Measurements from ENCODE around the gene LONP1.
"Not testable (repeated sequence)": the region's sequence is repeated elsewhere in the genome, so short reads cannot be mapped to it uniquely, and the experiment has no call there.

The LONP1 gene

GRCh38 chr19:5733172-5733571 lies 13.2 kb upstream of the LONP1 start:
- not testable (repeated sequence) for H2AK5ac ChIP-seq (ENCODE audit: low read depth, low read length); H3K4me2 ChIP-seq (ENCODE audit: insufficient read depth, low read length, poor library complexity, severe bottlenecking); DNase-seq (ENCODE audit: low spot score); H2BK15ac ChIP-seq (ENCODE audit: low read length); H3K79me1 ChIP-seq (ENCODE audit: low read depth, low read length); H2BK12ac ChIP-seq (ENCODE audit: low read length); H3K23ac ChIP-seq (ENCODE audit: low read depth, low read length, poor library complexity); H4K91ac ChIP-seq (ENCODE audit: low read depth, low read length, poor library complexity); H3K4ac ChIP-seq (ENCODE audit: low read length); H3K9me3 ChIP-seq (replicated peaks in 1 of 2; ENCODE audit: control insufficient read depth in 2 of 2, insufficient read depth in 1 of 2, low read depth in 1 of 2, low read length in 2 of 2); H3K4me1 ChIP-seq (ENCODE audit: control insufficient read depth in 2 of 2, insufficient read depth in 1 of 2, low read depth in 1 of 2, low read length in 2 of 2); H3K4me3 ChIP-seq (ENCODE audit: low read length in 2 of 2); H3K14ac ChIP-seq (ENCODE audit: low read length); H3K27me3 ChIP-seq (ENCODE audit: control insufficient read depth in 3 of 3, insufficient read depth in 3 of 3, low read depth in 1 of 3, low read length in 3 of 3); H4K8ac ChIP-seq (ENCODE audit: low read depth, low read length); H2AFZ ChIP-seq (ENCODE audit: low read length); H3K36me3 ChIP-seq (replicated peaks in 1 of 2; ENCODE audit: control insufficient read depth in 2 of 2, insufficient read depth in 2 of 2, low read length in 2 of 2); H3K27ac ChIP-seq (replicated peaks; ENCODE audit: low read length); H2BK5ac ChIP-seq (ENCODE audit: low read length); H3K18ac ChIP-seq (ENCODE audit: low read length); H3K9ac ChIP-seq (ENCODE audit: low read depth, low read length, poor library complexity); H2BK120ac ChIP-seq (ENCODE audit: low read depth, low read length)
- no CpG with 5 or more reads among the region's 2 CpGs for WGBS, 2 donors (ENCODE audit: extremely low coverage in 2 of 2, insufficient read length in 2 of 2, insufficient replicate concordance in 1 of 2)

GRCh38 chr19:5727453-5728050 lies 7.6 kb upstream of the LONP1 start:
- DNase-seq (ENCODE audit: low spot score): no peak
- no peak overlapping the region for H2BK15ac ChIP-seq (ENCODE audit: low read length)
- no peaks in the 10 kb centered on the region for H3K27me3 ChIP-seq (ENCODE audit: control insufficient read depth in 3 of 3, insufficient read depth in 3 of 3, low read depth in 1 of 3, low read length in 3 of 3)
- H3K4me2 ChIP-seq (ENCODE audit: insufficient read depth, low read length, poor library complexity, severe bottlenecking): no peak overlapping the region
- H4K91ac ChIP-seq (ENCODE audit: low read depth, low read length, poor library complexity): no peak overlapping the region
- H3K79me1 ChIP-seq (ENCODE audit: low read depth, low read length): no peaks in the 10 kb centered on the region
- no peaks in the 10 kb centered on the region for H3K36me3 ChIP-seq (replicated peaks in 1 of 2; ENCODE audit: control insufficient read depth in 2 of 2, insufficient read depth in 2 of 2, low read length in 2 of 2)
- no peak overlapping the region for H2AFZ ChIP-seq (ENCODE audit: low read length)
- no peak overlapping the region for H3K18ac ChIP-seq (ENCODE audit: low read length)
- H2BK120ac ChIP-seq (ENCODE audit: low read depth, low read length): no peak overlapping the region
- H3K14ac ChIP-seq (ENCODE audit: low read length): no peak overlapping the region
- H2BK5ac ChIP-seq (ENCODE audit: low read length): no peak overlapping the region
- no peak overlapping the region for H3K27ac ChIP-seq (replicated peaks; ENCODE audit: low read length)
- H3K23ac ChIP-seq (ENCODE audit: low read depth, low read length, poor library complexity): no peak overlapping the region
- H3K9me3 ChIP-seq (replicated peaks in 1 of 2; ENCODE audit: control insufficient read depth in 2 of 2, insufficient read depth in 1 of 2, low read depth in 1 of 2, low read length in 2 of 2): no peaks in the 10 kb centered on the region
- H3K4me1 ChIP-seq (ENCODE audit: control insufficient read depth in 2 of 2, insufficient read depth in 1 of 2, low read depth in 1 of 2, low read length in 2 of 2): no peaks in the 10 kb centered on the region
- H2BK12ac ChIP-seq (ENCODE audit: low read length): no peak overlapping the region
- H2AK5ac ChIP-seq (ENCODE audit: low read depth, low read length): no peak overlapping the region
- no peak overlapping the region for H3K9ac ChIP-seq (ENCODE audit: low read depth, low read length, poor library complexity)
- no peak overlapping the region for H3K4ac ChIP-seq (ENCODE audit: low read length)
- peak overlapping the region in 1 of 2 donors; percentile 3 for H3K4me3 ChIP-seq (ENCODE audit: low read length in 2 of 2)
- no peak overlapping the region for H4K8ac ChIP-seq (ENCODE audit: low read depth, low read length)
- whole genome bisulfite sequencing, 2 donors (ENCODE audit: extremely low coverage in 2 of 2, insufficient read length in 2 of 2, insufficient replicate concordance in 1 of 2): no CpG with 5 or more reads among the region's 4 CpGs

GRCh38 chr19:5719274-5719960 lies 529 bp downstream of the LONP1 start:
- Histone ChIP-seq H3K27me3 (ENCODE audit: control insufficient read depth in 3 of 3, insufficient read depth in 3 of 3, low read depth in 1 of 3, low read length in 3 of 3) (no peaks in the 10 kb centered on the region), H3K14ac (ENCODE audit: low read length) (no peak overlapping the region), H2BK120ac (ENCODE audit: low read depth, low read length) (no peak overlapping the region), H3K36me3 (replicated peaks in 1 of 2; ENCODE audit: control insufficient read depth in 2 of 2, insufficient read depth in 2 of 2, low read length in 2 of 2) (peaks cover 5 to 25% of the 10 kb centered on the region in 2 donors), H2AK5ac (ENCODE audit: low read depth, low read length) (peak overlapping the region; percentile 44), H3K4ac (ENCODE audit: low read length) (peak overlapping the region; percentile 42), H3K4me3 (ENCODE audit: low read length in 2 of 2) (peak overlapping the region; percentile 75 to 97), H2BK12ac (ENCODE audit: low read length) (no peak overlapping the region), H3K79me1 (ENCODE audit: low read depth, low read length) (peaks cover 9% of the 10 kb centered on the region), H3K4me2 (ENCODE audit: insufficient read depth, low read length, poor library complexity, severe bottlenecking) (peak overlapping the region; percentile 77), H4K8ac (ENCODE audit: low read depth, low read length) (no peak overlapping the region), H3K18ac (ENCODE audit: low read length) (peak overlapping the region; percentile 78), H3K23ac (ENCODE audit: low read depth, low read length, poor library complexity) (peak overlapping the region; percentile 99), H3K4me1 (ENCODE audit: control insufficient read depth in 2 of 2, insufficient read depth in 1 of 2, low read depth in 1 of 2, low read length in 2 of 2) (peaks cover 5 to 9% of the 10 kb centered on the region in 2 donors), H3K9me3 (replicated peaks in 1 of 2; ENCODE audit: control insufficient read depth in 2 of 2, insufficient read depth in 1 of 2, low read depth in 1 of 2, low read length in 2 of 2) (no peaks in the 10 kb centered on the region), H3K9ac (ENCODE audit: low read depth, low read length, poor library complexity) (peak overlapping the region; percentile 83), H2BK15ac (ENCODE audit: low read length) (no peak overlapping the region), H2AFZ (ENCODE audit: low read length) (peak overlapping the region; percentile 93), H4K91ac (ENCODE audit: low read depth, low read length, poor library complexity) (no peak overlapping the region), H2BK5ac (ENCODE audit: low read length) (peak overlapping the region; percentile 62), H3K27ac (replicated peaks; ENCODE audit: low read length) (peak overlapping the region; percentile 67)
- DNase-seq (ENCODE audit: low spot score): no peak
- WGBS, 2 donors (ENCODE audit: extremely low coverage in 2 of 2, insufficient read length in 2 of 2, insufficient replicate concordance in 1 of 2): no CpG with 5 or more reads among the region's 58 CpGs

- no peak overlapping the region for H2BK120ac ChIP-seq (ENCODE audit: low read depth, low read length)
- WGBS, 2 donors (ENCODE audit: extremely low coverage in 2 of 2, insufficient read length in 2 of 2, insufficient replicate concordance in 1 of 2): no CpG with 5 or more reads among the region's 11 CpGs
These were observed 1.2 kb downstream of the LONP1 start for GRCh38 chr19:5718579-5719273.

More at GRCh38 chr19:5718579-5719273, 1.2 kb downstream of the LONP1 start:
- H3K27ac ChIP-seq (replicated peaks; ENCODE audit: low read length): no peak overlapping the region
- H2BK15ac ChIP-seq (ENCODE audit: low read length): no peak overlapping the region
- peaks cover 9% of the 10 kb centered on the region for H3K79me1 ChIP-seq (ENCODE audit: low read depth, low read length)
- no peak overlapping the region for H3K18ac ChIP-seq (ENCODE audit: low read length)
- no peaks in the 10 kb centered on the region for H3K27me3 ChIP-seq (ENCODE audit: control insufficient read depth in 3 of 3, insufficient read depth in 3 of 3, low read depth in 1 of 3, low read length in 3 of 3)
- H3K36me3 ChIP-seq (replicated peaks in 1 of 2; ENCODE audit: control insufficient read depth in 2 of 2, insufficient read depth in 2 of 2, low read length in 2 of 2): peaks cover 10 to 31% of the 10 kb centered on the region in 2 donors
- H3K23ac ChIP-seq (ENCODE audit: low read depth, low read length, poor library complexity): no peak overlapping the region
- no peak overlapping the region for H4K8ac ChIP-seq (ENCODE audit: low read depth, low read length)
- no peak for DNase-seq (ENCODE audit: low spot score)
- H2BK5ac ChIP-seq (ENCODE audit: low read length): no peak overlapping the region
- H3K9me3 ChIP-seq (replicated peaks in 1 of 2; ENCODE audit: control insufficient read depth in 2 of 2, insufficient read depth in 1 of 2, low read depth in 1 of 2, low read length in 2 of 2): no peaks in the 10 kb centered on the region
- H3K14ac ChIP-seq (ENCODE audit: low read length): no peak overlapping the region
- H4K91ac ChIP-seq (ENCODE audit: low read depth, low read length, poor library complexity): no peak overlapping the region
- H3K4me3 ChIP-seq (ENCODE audit: low read length in 2 of 2): peak overlapping the region; percentile 75 to 97
- H2BK12ac ChIP-seq (ENCODE audit: low read length): no peak overlapping the region
- no peak overlapping the region for H2AK5ac ChIP-seq (ENCODE audit: low read depth, low read length)
- H3K9ac ChIP-seq (ENCODE audit: low read depth, low read length, poor library complexity): no peak overlapping the region
- no peak overlapping the region for H2AFZ ChIP-seq (ENCODE audit: low read length)
- no peak overlapping the region for H3K4ac ChIP-seq (ENCODE audit: low read length)
- H3K4me1 ChIP-seq (ENCODE audit: control insufficient read depth in 2 of 2, insufficient read depth in 1 of 2, low read depth in 1 of 2, low read length in 2 of 2): peaks cover 5 to 9% of the 10 kb centered on the region in 2 donors
- H3K4me2 ChIP-seq (ENCODE audit: insufficient read depth, low read length, poor library complexity, severe bottlenecking): peak overlapping the region; percentile 77

Measured in neuronal stem cell (in vitro differentiated cells).